HEK293 (cell line): ENCODE data around the gene AFF2.

ENCODE experiments used
- CTCF ChIA-PET: fragments of 350-600 bp; formaldehyde crosslinking; extraction: SDS; loops from one replicate; lab custom pipeline; 2021; ENCODE audit warnings: antibody characterized with exemption; lab: Yijun Ruan, JAX
- POLR2A ChIA-PET: fragments of 300-600 bp; formaldehyde crosslinking; extraction: SDS; loops from one replicate; lab custom pipeline; 2020; ENCODE audit warnings: antibody characterized with exemption, inconsistent platforms; lab: Yijun Ruan, JAX
- H3K27ac ChIP-seq: fragments of 200-500 bp; sonication (Bioruptor generic); 2 replicates; pipeline ENCODE4 v1.5.1; 2014; ENCODE audit warnings: low read depth, low read length, control low read depth, inconsistent platforms; ENCODE audit errors: extremely low read depth
- H3K36me3 ChIP-seq, 2 experiments: fragments of 200-500 bp in 1 of 2; sonication (Bioruptor generic) in 1 of 2; 1 replicate in 1 of 2; 2 replicates in 1 of 2; pipeline ENCODE4 v1.5.1; 2014 to 2017; ENCODE audit warnings: inconsistent platforms in 2 of 2, low read length in 2 of 2; ENCODE audit not compliant: control insufficient read depth in 2 of 2, insufficient read depth in 1 of 2
- H3K4me1 ChIP-seq: fragments of 200-500 bp; sonication (Bioruptor generic); 2 replicates; pipeline ENCODE4 v1.5.1; 2014; ENCODE audit warnings: mild to moderate bottlenecking, low read length, inconsistent platforms; ENCODE audit not compliant: control insufficient read depth, insufficient read depth
- H3K4me3 ChIP-seq: 2 replicates; pipeline ENCODE4 v1.5.1; 2011; ENCODE audit warnings: low read depth, mild to moderate bottlenecking, control low read depth, low read length, moderate library complexity
- H3K9me3 ChIP-seq: fragments of 200-500 bp; sonication (Bioruptor generic); 2 replicates; pipeline ENCODE4 v1.5.1; 2014; ENCODE audit warnings: low read depth, low read length, inconsistent platforms; ENCODE audit not compliant: control insufficient read depth, insufficient read depth
- IKZF3 ChIP-seq: fragments of 450-650 bp; IDR thresholded peaks from 2 replicates; pipeline ENCODE4 v1.5.0; 2018; ENCODE audit warnings: missing biosample characterization, mild to moderate bottlenecking, missing genetic modification characterization, moderate library complexity
- KLF10 ChIP-seq: fragments of 450-650 bp; IDR thresholded peaks from 2 replicates; pipeline ENCODE4 v1.5.1; 2018; ENCODE audit warnings: missing biosample characterization, mild to moderate bottlenecking, missing genetic modification characterization
- SP3 ChIP-seq: fragments of 450-650 bp; formaldehyde crosslinking; IDR thresholded peaks from 2 replicates; pipeline ENCODE4 v1.5.1; 2016; ENCODE audit warnings: missing biosample characterization, missing genetic modification characterization
- ZEB2 ChIP-seq: fragments of 450-650 bp; formaldehyde crosslinking; IDR thresholded peaks from 2 replicates; pipeline ENCODE4 v1.5.1; 2016; ENCODE audit warnings: missing biosample characterization, missing genetic modification characterization
- ZFP69B ChIP-seq: fragments of 450-650 bp; formaldehyde crosslinking; IDR thresholded peaks from 2 replicates; pipeline ENCODE4 v1.5.1; 2016; ENCODE audit warnings: missing biosample characterization, missing genetic modification characterization
- ZNF175 ChIP-seq: fragments of 450-650 bp; formaldehyde crosslinking; IDR thresholded peaks from 2 replicates; pipeline ENCODE4 v1.5.1; 2016; ENCODE audit warnings: missing biosample characterization, missing genetic modification characterization
- ZNF19 ChIP-seq: fragments of 450-650 bp; formaldehyde crosslinking; IDR thresholded peaks from 2 replicates; pipeline ENCODE4; 2016; ENCODE audit warnings: missing biosample characterization, missing genetic modification characterization, low read depth
- ZNF223 ChIP-seq: fragments of 450-650 bp; formaldehyde crosslinking; IDR thresholded peaks from 2 replicates; pipeline ENCODE4 v1.5.1; 2016; ENCODE audit warnings: missing biosample characterization, missing genetic modification characterization
- ZNF274 ChIP-seq, 2 experiments: fragments of 200-500 bp in 1 of 2; fragments of 450-650 bp in 1 of 2; sonication (Bioruptor generic) in 1 of 2; formaldehyde crosslinking in 1 of 2; IDR thresholded peaks; 2 replicates each; pipeline versions ENCODE4 v1.5.1 to v1.6.1; 2014 to 2016; ENCODE audit warnings: borderline replicate concordance in 1 of 2, inconsistent platforms in 1 of 2, low read length in 1 of 2, missing biosample characterization in 1 of 2, missing genetic modification characterization in 1 of 2
- ZNF280D ChIP-seq: fragments of 450-650 bp; formaldehyde crosslinking; IDR thresholded peaks from 2 replicates; pipeline ENCODE4 v1.5.1; 2016; ENCODE audit warnings: missing biosample characterization, missing genetic modification characterization
- ZNF311 ChIP-seq: fragments of 450-650 bp; formaldehyde crosslinking; IDR thresholded peaks from 2 replicates; pipeline ENCODE4 v1.5.1; 2017; ENCODE audit warnings: missing biosample characterization, missing genetic modification characterization, borderline replicate concordance
- ZNF350 ChIP-seq: fragments of 450-650 bp; formaldehyde crosslinking; IDR thresholded peaks from 2 replicates; pipeline ENCODE4 v1.5.0; 2017; ENCODE audit warnings: missing biosample characterization, mild to moderate bottlenecking, missing genetic modification characterization
- ZNF423 ChIP-seq: fragments of 450-650 bp; formaldehyde crosslinking; IDR thresholded peaks from 2 replicates; pipeline ENCODE4 v1.5.1; 2016; ENCODE audit warnings: missing biosample characterization, missing genetic modification characterization
- ZNF530 ChIP-seq: fragments of 450-650 bp; formaldehyde crosslinking; IDR thresholded peaks from 2 replicates; pipeline ENCODE4 v1.5.1; 2016; ENCODE audit warnings: low read depth, missing biosample characterization, missing genetic modification characterization
- ZNF560 ChIP-seq: fragments of 450-650 bp; formaldehyde crosslinking; IDR thresholded peaks from 2 replicates; pipeline ENCODE4 v1.5.1; 2017; ENCODE audit warnings: missing biosample characterization, missing genetic modification characterization, borderline replicate concordance
- ZNF645 ChIP-seq: fragments of 450-650 bp; formaldehyde crosslinking; IDR thresholded peaks from 2 replicates; pipeline ENCODE4; 2016; ENCODE audit warnings: missing biosample characterization, missing genetic modification characterization
- ZNF654 ChIP-seq: fragments of 450-650 bp; formaldehyde crosslinking; IDR thresholded peaks from 2 replicates; pipeline ENCODE4 v1.5.1; 2016; ENCODE audit warnings: low read depth, missing biosample characterization, missing genetic modification characterization
- TF ChIP-seq, protein P1 (sequence below): fragments of 450-650 bp; formaldehyde crosslinking; IDR thresholded peaks from 2 replicates; pipeline ENCODE4 v1.5.1; 2016; ENCODE audit warnings: missing biosample characterization, missing genetic modification characterization
- TF ChIP-seq, protein P2 (sequence below): fragments of 450-650 bp; formaldehyde crosslinking; IDR thresholded peaks from 2 replicates; pipeline ENCODE4 v1.5.1; 2016; ENCODE audit warnings: missing biosample characterization, missing genetic modification characterization

Gene AFF2

DNA sequence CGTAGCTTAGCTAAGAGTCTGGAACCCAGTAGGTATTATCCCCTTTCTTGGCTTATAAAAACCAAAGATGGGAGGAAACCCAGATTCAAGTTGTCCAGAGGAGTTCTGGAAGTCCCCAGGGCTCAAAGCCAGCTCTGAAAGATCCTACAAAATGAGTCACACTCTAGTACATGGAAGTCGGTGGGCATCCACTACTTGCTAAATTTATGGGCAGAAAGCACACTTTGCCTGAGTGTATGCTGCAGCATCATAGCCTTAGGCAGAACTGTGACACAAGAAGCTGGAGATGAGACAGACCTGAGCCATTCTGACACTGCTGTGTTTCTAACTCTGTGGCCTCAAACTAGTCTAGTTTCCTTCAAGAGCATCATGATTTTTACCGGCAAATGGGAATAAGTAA, 429.3 kb downstream of the AFF2 start:
- no peaks in the 10 kb centered on the region; the same call in 1 of the 2 replicates for H3K9me3 ChIP-seq
- TF ChIP-seq, protein P1, sequence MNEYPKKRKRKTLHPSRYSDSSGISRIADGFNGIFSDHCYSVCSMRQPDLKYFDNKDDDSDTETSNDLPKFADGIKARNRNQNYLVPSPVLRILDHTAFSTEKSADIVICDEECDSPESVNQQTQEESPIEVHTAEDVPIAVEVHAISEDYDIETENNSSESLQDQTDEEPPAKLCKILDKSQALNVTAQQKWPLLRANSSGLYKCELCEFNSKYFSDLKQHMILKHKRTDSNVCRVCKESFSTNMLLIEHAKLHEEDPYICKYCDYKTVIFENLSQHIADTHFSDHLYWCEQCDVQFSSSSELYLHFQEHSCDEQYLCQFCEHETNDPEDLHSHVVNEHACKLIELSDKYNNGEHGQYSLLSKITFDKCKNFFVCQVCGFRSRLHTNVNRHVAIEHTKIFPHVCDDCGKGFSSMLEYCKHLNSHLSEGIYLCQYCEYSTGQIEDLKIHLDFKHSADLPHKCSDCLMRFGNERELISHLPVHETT (tag by site-specific recombination), result no peak
- no peak for TF ChIP-seq SP3 (tag by site-specific recombination)
- H3K27ac ChIP-seq, result no peak overlapping the region
- ChIA-PET CTCF (no interaction called here), POLR2A (no interaction called here)
- no peaks in the 10 kb centered on the region for H3K4me1 ChIP-seq
- no peak overlapping the region for H3K4me3 ChIP-seq
- H3K36me3 ChIP-seq, result no peaks in the 10 kb centered on the region

DNA sequence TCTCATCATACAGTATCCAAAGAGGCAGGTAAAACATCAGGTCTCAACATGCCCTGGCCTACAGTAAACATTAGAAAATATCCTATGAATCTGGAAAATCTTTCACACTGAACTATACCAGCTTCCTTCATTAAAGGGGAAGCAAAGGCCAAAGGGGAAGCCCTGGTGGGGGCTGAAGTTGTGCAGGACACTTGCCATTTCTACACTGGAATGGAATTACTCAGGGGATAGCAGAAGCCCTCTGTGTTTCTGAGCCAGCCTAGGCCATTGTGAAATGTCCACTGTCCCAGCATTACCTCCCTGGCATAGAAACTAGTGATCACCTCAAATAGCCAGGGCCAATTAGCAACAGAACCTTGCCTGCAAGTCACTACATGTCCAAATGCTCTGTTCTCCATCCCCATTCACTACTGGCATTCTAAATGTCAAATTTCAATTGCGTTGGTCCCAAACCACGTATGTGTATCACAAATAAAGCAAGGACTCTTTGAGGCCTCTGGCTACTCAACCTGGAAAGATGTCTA, 429.9 kb downstream of the AFF2 start:
- POLR2A ChIA-PET, result no interaction called here
- Histone ChIP-seq H3K9me3 (no peaks in the 10 kb centered on the region; the same call in 1 of the 2 replicates), H3K4me3 (no peak overlapping the region), H3K36me3 (no peaks in the 10 kb centered on the region), H3K4me1 (no peaks in the 10 kb centered on the region), H3K27ac (no peak overlapping the region)
- CTCF ChIA-PET, result no interaction called here
- TF ChIP-seq ZNF19 (tag by site-specific recombination) (no peak), ZNF560 (tag by site-specific recombination) (no peak), ZNF654 (tag by site-specific recombination) (no peak), ZNF350 (tag by site-specific recombination) (no peak), ZNF530 (tag by site-specific recombination) (no peak), ZNF274 (IDR thresholded peaks at IDR 0.05; ENCODE audit: low read length) (no peak), ZNF274 (tag by site-specific recombination; IDR thresholded peaks at IDR 0.05; ENCODE audit: borderline replicate concordance) (no peak), ZFP69B (tag by site-specific recombination) (no peak), ZNF280D (tag by site-specific recombination) (no peak), ZNF645 (tag by site-specific recombination) (no peak), ZNF423 (tag by site-specific recombination) (no peak)

GRCh38 chrX:148933881-148934280, 433.5 kb downstream of the AFF2 start:
- Histone ChIP-seq H3K4me3 (no peak overlapping the region), H3K4me1 (no peaks in the 10 kb centered on the region), H3K27ac (no peak overlapping the region), H3K36me3 (no peaks in the 10 kb centered on the region), H3K9me3 (no peaks in the 10 kb centered on the region)
- ChIA-PET CTCF (interaction anchor here (1.2 kb wide), 1 partner anchor 12 kb away, joined by 4 read pairs; no protein-coding TSS in a partner anchor), POLR2A (interaction anchor here (0.6 kb wide), 1 partner anchor 212 kb away, joined by 4 read pairs; no protein-coding TSS in a partner anchor)
- TF ChIP-seq ZNF223 (no peak), KLF10 (tag by site-specific recombination) (no peak), IKZF3 (tag by site-specific recombination) (no peak), ZEB2 (no peak), ZNF175 (tag by site-specific recombination) (no peak), ZNF311 (tag by site-specific recombination) (no peak)
- TF ChIP-seq, protein P2, sequence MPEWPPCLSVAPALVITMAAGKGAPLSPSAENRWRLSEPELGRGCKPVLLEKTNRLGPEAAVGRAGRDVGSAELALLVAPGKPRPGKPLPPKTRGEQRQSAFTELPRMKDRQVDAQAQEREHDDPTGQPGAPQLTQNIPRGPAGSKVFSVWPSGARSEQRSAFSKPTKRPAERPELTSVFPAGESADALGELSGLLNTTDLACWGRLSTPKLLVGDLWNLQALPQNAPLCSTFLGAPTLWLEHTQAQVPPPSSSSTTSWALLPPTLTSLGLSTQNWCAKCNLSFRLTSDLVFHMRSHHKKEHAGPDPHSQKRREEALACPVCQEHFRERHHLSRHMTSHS (tag by site-specific recombination), result no peak
